GM13977 (cell line): ENCODE data around the gene INSR.
A peak's percentile ranks its signal among the peaks of the same experiment; 100 is the strongest.

Source experiments
- DNase-seq: peaks from one replicate; pipeline ENCODE4 v3.0.0; 2012; ENCODE audit warnings: low spot score
- CTCF ChIP-seq: IDR thresholded peaks from 2 replicates; pipeline ENCODE4 v1.5.1; 2012; ENCODE audit warnings: mild to moderate bottlenecking, control low read depth; ENCODE audit not compliant: insufficient read depth; ENCODE audit errors: extremely low read depth, missing control alignments
- in situ Hi-C: fragments of 300-500 bp; cut with MboI; formaldehyde crosslinking; loops from one replicate; pipeline ENCODE4 v1.12.0; 2022; ENCODE audit warnings: low sequenced_read_pairs, low pct_unique_long_range_greater_than_20kb, mixed read lengths, inconsistent platforms; ENCODE audit not compliant: unreplicated experiment

The INSR gene

GRCh38 chr19:7199613-7200533, 94.3 kb downstream of the INSR start:
- DNase-seq = no peak
- in situ Hi-C loops = no loop called here
- TF ChIP-seq CTCF = no peak

- no peak for TF ChIP-seq CTCF
- peak; percentile 96 for DNase-seq
- in situ Hi-C loops = no loop called here
Measured at GRCh38 chr19:7197760-7198696, 96.2 kb downstream of the INSR start.

GRCh38 chr19:7197119-7197759, 97.0 kb downstream of the INSR start:
- no peak for TF ChIP-seq CTCF
- peak; percentile 85 for DNase-seq
- in situ Hi-C loops = no loop called here

GRCh38 chr19:7196763-7197118, 97.5 kb downstream of the INSR start:
- TF ChIP-seq CTCF = no peak
- in situ Hi-C loops = no loop called here
- DNase-seq = no peak

- in situ Hi-C loops = no loop called here
- no peak for DNase-seq
- no peak for TF ChIP-seq CTCF
Measured at GRCh38 chr19:7195046-7195445, 99.2 kb downstream of the INSR start.

GRCh38 chr19:7194566-7194965, 99.6 kb downstream of the INSR start:
- DNase-seq = no peak
- in situ Hi-C loops = no loop called here
- TF ChIP-seq CTCF = no peak
